Effector CD4-positive, alpha-beta T cell (primary cell): ENCODE results near the gene PCGF3.

Experiments used
- DNase-seq: peaks from one replicate; pipeline ENCODE4 v3.0.0-alpha.2; 2020

Gene PCGF3

GRCh38 chr4:786074-786741 is 80.6 kb downstream of the PCGF3 start:
- no peak for DNase-seq

GRCh38 chr4:786861-787300 is 81.2 kb downstream of the PCGF3 start:
- DNase-seq: no peak

GRCh38 chr4:787561-787981 is 81.9 kb downstream of the PCGF3 start:
- no peak for DNase-seq

- DNase-seq: no peak
Measured at GRCh38 chr4:788006-788635, 82.5 kb downstream of the PCGF3 start.

- DNase-seq: no peak
Measured at GRCh38 chr4:788636-789297, 83.1 kb downstream of the PCGF3 start.

- no peak for DNase-seq
Measured at GRCh38 chr4:789571-790465, 84.2 kb downstream of the PCGF3 start.

- DNase-seq: no peak
Measured at GRCh38 chr4:790466-790820, 84.8 kb downstream of the PCGF3 start.

GRCh38 chr4:791252-791897 is 85.7 kb downstream of the PCGF3 start:
- no peak for DNase-seq

GRCh38 chr4:791898-792625 is 86.4 kb downstream of the PCGF3 start:
- DNase-seq: no peak

GRCh38 chr4:792626-793092 is 87.0 kb downstream of the PCGF3 start:
- no peak for DNase-seq

GRCh38 chr4:793093-793861 is 87.6 kb downstream of the PCGF3 start:
- DNase-seq: no peak

- no peak for DNase-seq
Measured at GRCh38 chr4:793941-794621, 88.4 kb downstream of the PCGF3 start.

- no peak for DNase-seq
Measured at GRCh38 chr4:794900-795725, 89.5 kb downstream of the PCGF3 start.

- no peak for DNase-seq
Measured at GRCh38 chr4:795726-796119, 90.1 kb downstream of the PCGF3 start.

- DNase-seq: no peak
Measured at GRCh38 chr4:796206-796605, 90.6 kb downstream of the PCGF3 start.

GRCh38 chr4:797066-797465 is 91.4 kb downstream of the PCGF3 start:
- no peak for DNase-seq

GRCh38 chr4:801436-802124 is 95.9 kb downstream of the PCGF3 start:
- no peak for DNase-seq

GRCh38 chr4:803884-804283 is 98.3 kb downstream of the PCGF3 start:
- DNase-seq: no peak

GRCh38 chr4:804804-805203 is 99.2 kb downstream of the PCGF3 start:
- no peak for DNase-seq
